K562 (cell line): ENCODE results near the gene PRRG4. TPM values are rescaled to one million over a fixed set of nuclear protein-coding genes. Genes with fewer than 3 reads are reported as not detected.

ENCODE experiments used
- ATAC-seq: fragments of 200-7000 bp; cut with Tn5 transposase; 3 replicates; pipeline ENCODE4 v1.9.1; 2020; ENCODE audit warnings: moderate library complexity
- BruUV-seq: library from RNA; stranded (reverse); fragments of 400-500 nt; replicated peaks from 2 replicates; lab custom pipeline; 2021; lab: Mats Ljungman, UMichigan
- CTCF ChIA-PET: fragments of 300-600 bp; formaldehyde crosslinking; extraction: SDS; loops from one replicate; lab custom pipeline; 2021; ENCODE audit warnings: low intra/inter-chr PET ratio; lab: Yijun Ruan, JAX
- POLR2A ChIA-PET: fragments of 300-600, 350-650 bp; sonication (Branson Sonifier 250); formaldehyde crosslinking; extraction: SDS; loops from one replicate; lab custom pipeline; 2021; ENCODE audit warnings: antibody characterized with exemption, inconsistent platforms; lab: Yijun Ruan, JAX
- DNase-seq, 4 experiments: peaks; one replicate each; pipeline versions ENCODE4 v3.0.0 to v3.0.0-alpha.2; 2011 to 2018; ENCODE audit warnings: low spot score in 3 of 4, mixed read lengths in 3 of 4; ENCODE audit errors: extremely low read depth in 1 of 4
- FAIRE-seq: peaks from 2 replicates; lab custom pipeline; 2011; peaks lifted over from hg19 to GRCh38; lab: Jason Lieb, UNC
- H2AFZ ChIP-seq: 2 replicates; pipeline ENCODE4 v1.6.0; 2011; ENCODE audit warnings: low read depth, low read length, control low read depth, inconsistent platforms
- H3K27ac ChIP-seq: fragments of 200-600 bp; 3 replicates; pipeline ENCODE4 v1.8.0; 2011; ENCODE audit warnings: low read depth, mild to moderate bottlenecking, control low read depth, inconsistent platforms, low read length, moderate library complexity, mixed read lengths; ENCODE audit errors: extremely low read depth
- H3K27me3 ChIP-seq, 2 experiments: fragments of 300-600 bp in 1 of 2; 2 replicates in 1 of 2; 3 replicates in 1 of 2; pipeline versions ENCODE4 v1.6.0 to v1.8.0; 2011; ENCODE audit warnings: inconsistent platforms in 2 of 2, low read length in 2 of 2, mild to moderate bottlenecking in 1 of 2, mixed read lengths in 1 of 2, moderate library complexity in 1 of 2; ENCODE audit not compliant: control insufficient read depth in 2 of 2, insufficient read depth in 2 of 2
- H3K36me3 ChIP-seq: fragments of 300-600 bp; 3 replicates; pipeline ENCODE4 v1.8.0; 2011; ENCODE audit warnings: mild to moderate bottlenecking, low read length, inconsistent platforms; ENCODE audit not compliant: control insufficient read depth, insufficient read depth
- H3K4me1 ChIP-seq, 2 experiments: fragments of 200-600 bp in 1 of 2; replicated peaks in 1 of 2; 2 replicates in 1 of 2; 3 replicates in 1 of 2; pipeline versions ENCODE4 v1.5.1 to v1.8.0; 2011; ENCODE audit warnings: inconsistent platforms in 2 of 2, low read length in 2 of 2, mild to moderate bottlenecking in 1 of 2, mixed read lengths in 1 of 2, moderate library complexity in 1 of 2; ENCODE audit not compliant: control insufficient read depth in 2 of 2, insufficient read depth in 2 of 2
- H3K4me2 ChIP-seq: 2 replicates; pipeline ENCODE4 v1.6.1; 2011; ENCODE audit warnings: low read length, control low read depth, inconsistent platforms, mixed read lengths; ENCODE audit not compliant: insufficient read depth
- H3K4me3 ChIP-seq: fragments of 200-600 bp; sonication (generic), shearing (Covaris generic); 2 replicates; pipeline ENCODE4 v1.5.1; 2016; ENCODE audit warnings: control low read depth, inconsistent platforms
- H3K79me2 ChIP-seq: fragments of 200-600 bp; 3 replicates; pipeline ENCODE4 v1.8.0; 2011; ENCODE audit warnings: low read length, inconsistent platforms; ENCODE audit not compliant: control insufficient read depth, insufficient read depth
- H3K9ac ChIP-seq, 2 experiments: 2 replicates each; pipeline versions ENCODE4 v1.6.0 to v1.6.1; 2011; ENCODE audit warnings: low read depth in 2 of 2, low read length in 2 of 2, control low read depth in 1 of 2, inconsistent platforms in 1 of 2, mild to moderate bottlenecking in 1 of 2, mixed read lengths in 1 of 2; ENCODE audit not compliant: insufficient read depth in 1 of 2
- H3K9me1 ChIP-seq: one replicate; pipeline ENCODE4 v1.6.0; 2011; ENCODE audit warnings: inconsistent platforms, mild to moderate bottlenecking, low read length, moderate library complexity; ENCODE audit not compliant: control insufficient read depth, insufficient read depth
- H3K9me3 ChIP-seq: replicated peaks from 2 replicates; pipeline ENCODE4 v1.5.1; 2011; ENCODE audit warnings: low read depth, low read length, inconsistent platforms; ENCODE audit not compliant: control insufficient read depth, insufficient read depth
- H4K20me1 ChIP-seq: replicated peaks from 2 replicates; pipeline ENCODE4 v1.6.1; 2011; ENCODE audit warnings: low read length, inconsistent platforms, mixed read lengths; ENCODE audit not compliant: control insufficient read depth, insufficient read depth
- AFF4 ChIP-seq: sonication (generic); formaldehyde crosslinking; IDR thresholded peaks from 2 replicates; pipeline ENCODE4 v1.8.0; 2023; ENCODE audit warnings: mild to moderate bottlenecking, missing genetic modification reagents
- ATF7 ChIP-seq: fragments of 450-650 bp; IDR thresholded peaks from 2 replicates; pipeline ENCODE4 v1.7.1; 2014; ENCODE audit warnings: mild to moderate bottlenecking, moderate library complexity
- MYNN ChIP-seq, 2 experiments: sonication (generic); formaldehyde crosslinking in 1 of 2; IDR thresholded peaks; 2 replicates each; pipeline versions ENCODE4 v1.5.0 to v1.6.1; 2016 to 2020; ENCODE audit warnings: antibody characterized with exemption in 1 of 2, missing genetic modification reagents in 1 of 2
- NFRKB ChIP-seq: fragments of 450-650 bp; IDR thresholded peaks from 2 replicates; pipeline ENCODE4 v1.6.1; 2016; ENCODE audit warnings: low read depth
- PKNOX1 ChIP-seq: fragments of 450-650 bp; IDR thresholded peaks from 2 replicates; pipeline ENCODE4 v1.6.1; 2016
- POLR2H ChIP-seq: IDR thresholded peaks from 2 replicates; pipeline ENCODE4 v1.6.1; 2016; ENCODE audit warnings: missing genetic modification characterization, low read depth, mild to moderate bottlenecking, control low read depth, missing compliant biosample characterization, moderate library complexity
- ZFX ChIP-seq: sonication (generic); formaldehyde crosslinking; IDR thresholded peaks from 2 replicates; pipeline ENCODE4 v1.8.0; 2022; ENCODE audit warnings: mild to moderate bottlenecking, missing genetic modification reagents, moderate library complexity
- ZNF830 ChIP-seq: fragments of 250-450 bp; sonication (Bioruptor Pico); IDR thresholded peaks from 2 replicates; pipeline ENCODE4 v1.5.0; 2021; ENCODE audit warnings: mild to moderate bottlenecking
- WGBS: fragments of 100-300 bp; shearing (Covaris generic); methylation state at CpG from one replicate; pipeline ENCODE4 v1.1.6; 2016; ENCODE audit warnings: low coverage, mixed read lengths; ENCODE audit not compliant: insufficient coverage; ENCODE audit errors: missing lambda C conversion rate; 5-methylcytosine and 5-hydroxymethylcytosine counted together
- in situ Hi-C: fragments of 300-500 bp; cut with MboI; formaldehyde crosslinking; loops from 4 replicates; pipeline ENCODE4 v1.15.0; 2018; ENCODE audit warnings: inconsistent platforms, mixed read lengths
- intact Hi-C: fragments of 100-400 bp; cut with micrococcal nuclease; formaldehyde crosslinking; loops from 2 replicates; pipeline ENCODE4 v1.14.2; 2022
- polyA plus RNA-seq, 8 experiments: library from polyadenylated mRNA; depleted of rRNA in 4 of 8; stranded (reverse) in 5 of 8; unstranded in 3 of 8; fragments of >200 nt; fragmentation: Nextera tagmentation in 2 of 8; fragmentation: Illumina TruSeq in 1 of 8; extraction: Ambion mirVana in 2 of 8; extraction: Trizol in 1 of 8; gene quantifications; 2 replicates each; pipeline versions ENCODE4 v1.2.1 to v1.2.3, GENCODE V29; 2011 to 2014; ENCODE audit warnings: inconsistent platforms in 1 of 8, missing spikeins in 1 of 8
- total RNA-seq, 7 experiments: library from RNA; depleted of rRNA in 6 of 7; stranded (reverse); fragments of >200 nt in 6 of 7; fragmentation: Illumina TruSeq in 2 of 7; extraction: Trizol in 2 of 7; gene quantifications; 2 replicates each; pipeline versions ENCODE4 v1.2.1 to v1.2.3, GENCODE V29; 2011 to 2021; ENCODE audit warnings: low replicate concordance in 1 of 7
- TF ChIP-seq, protein P1 (sequence below): fragments of 250-450 bp; sonication (Bioruptor Pico); IDR thresholded peaks from 2 replicates; pipeline ENCODE4 v1.9.0; 2021; ENCODE audit warnings: mild to moderate bottlenecking

Gene PRRG4
- total and polyA plus RNA-seq, 9 of the 15 experiments (the other 6 are each of a cell fraction or from before 2014, with no cell fraction given) = not detected

DNA sequence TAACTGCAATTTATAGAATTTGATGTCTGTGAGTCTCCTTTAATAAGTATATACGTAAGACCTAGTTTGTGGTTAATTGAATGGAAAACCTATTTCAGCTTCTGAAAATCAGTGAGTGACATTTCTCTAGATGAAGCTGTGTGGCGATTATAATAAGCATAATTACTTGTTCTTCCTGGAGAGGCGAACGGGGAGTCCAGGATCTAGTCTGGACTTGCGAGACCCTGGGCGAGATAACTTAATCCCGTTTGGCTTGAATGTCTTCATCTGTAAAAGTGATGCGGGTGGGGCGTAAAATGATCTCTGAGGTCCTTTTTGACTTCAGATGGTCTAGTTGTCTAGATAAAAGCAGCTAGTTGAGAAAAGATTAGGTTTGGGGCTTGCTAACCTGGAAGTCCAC lies 1.1 kb downstream of the PRRG4 start (continued):
- TF ChIP-seq AFF4 (CRISPR knock-in tag) = no peak
- no peak for TF ChIP-seq ATF7
- no peak for TF ChIP-seq POLR2H (tag)
- TF ChIP-seq PKNOX1 = no peak
- no peak for TF ChIP-seq ZFX

GRCh38 chr11:32831221-32831620 lies 1.5 kb downstream of the PRRG4 start:
- 0% methylated on average over 3 of the region's 3 CpGs for WGBS
- in situ Hi-C loops = no loop called here
- FAIRE-seq (no peak), DNase-seq (no peak), ATAC-seq (no peak)
- ChIA-PET CTCF (no interaction called here), POLR2A (interaction anchor here (0.7 kb wide), 1 partner anchor 234 kb away, joined by 3 read pairs; no protein-coding TSS in a partner anchor)
- H3K36me3 ChIP-seq = no peaks in the 10 kb centered on the region
- H3K4me3 ChIP-seq = no peak overlapping the region
- TF ChIP-seq, protein P1, sequence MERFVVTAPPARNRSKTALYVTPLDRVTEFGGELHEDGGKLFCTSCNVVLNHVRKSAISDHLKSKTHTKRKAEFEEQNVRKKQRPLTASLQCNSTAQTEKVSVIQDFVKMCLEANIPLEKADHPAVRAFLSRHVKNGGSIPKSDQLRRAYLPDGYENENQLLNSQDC (CRISPR knock-in tag) = no peak
- TF ChIP-seq NFRKB (no peak), MYNN (IDR thresholded peaks at IDR 0.05) (no peak), MYNN (CRISPR knock-in tag; IDR thresholded peaks at IDR 0.05) (no peak), ZNF830 (no peak)
- peaks cover 0 to 9% of the 10 kb centered on the region in 2 experiments; a peak in 2 of 5 replicates for H3K4me1 ChIP-seq
- no peak overlapping the region for H3K27ac ChIP-seq
- H2AFZ ChIP-seq = no peak overlapping the region
- H3K4me2 ChIP-seq = no peak overlapping the region
- H3K79me2 ChIP-seq = no peaks in the 10 kb centered on the region
- no TSS peak for BruUV-seq
- H3K9ac ChIP-seq = no peak overlapping the region
- no peaks in the 10 kb centered on the region for H3K9me1 ChIP-seq
- no peaks in the 10 kb centered on the region for H3K9me3 ChIP-seq
- intact Hi-C loops = no loop called here
- H4K20me1 ChIP-seq = no peaks in the 10 kb centered on the region
- H3K27me3 ChIP-seq = peaks cover 17 to 20% of the 10 kb centered on the region in 2 experiments
